ENCODE measurements around the gene SLC25A42.

SLC25A42 gene

GRCh38 chr19:19051478-19052213, 12.1 kb upstream of the SLC25A42 start:
- no peak for DNase-seq

DNA sequence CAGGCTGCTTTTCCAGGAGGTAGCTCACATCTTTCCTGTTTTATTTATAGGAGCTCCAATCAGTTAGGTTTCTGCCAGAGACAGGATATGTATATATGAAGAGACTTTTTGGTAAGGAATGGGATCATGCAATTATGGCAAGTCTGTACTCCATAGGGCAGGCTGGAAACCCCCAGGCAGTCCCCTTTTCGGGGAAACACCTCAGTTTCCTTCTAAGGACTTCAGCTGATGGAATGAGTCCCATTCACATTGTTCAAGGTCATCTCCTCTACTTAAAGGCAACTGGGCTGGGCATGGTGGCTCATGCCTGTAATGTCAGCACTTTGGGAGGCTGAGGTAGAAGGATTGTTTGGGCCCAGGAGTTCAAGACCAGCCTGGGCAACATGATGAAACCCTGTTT, 10.9 kb upstream of the SLC25A42 start:
- no peak for DNase-seq

DNA sequence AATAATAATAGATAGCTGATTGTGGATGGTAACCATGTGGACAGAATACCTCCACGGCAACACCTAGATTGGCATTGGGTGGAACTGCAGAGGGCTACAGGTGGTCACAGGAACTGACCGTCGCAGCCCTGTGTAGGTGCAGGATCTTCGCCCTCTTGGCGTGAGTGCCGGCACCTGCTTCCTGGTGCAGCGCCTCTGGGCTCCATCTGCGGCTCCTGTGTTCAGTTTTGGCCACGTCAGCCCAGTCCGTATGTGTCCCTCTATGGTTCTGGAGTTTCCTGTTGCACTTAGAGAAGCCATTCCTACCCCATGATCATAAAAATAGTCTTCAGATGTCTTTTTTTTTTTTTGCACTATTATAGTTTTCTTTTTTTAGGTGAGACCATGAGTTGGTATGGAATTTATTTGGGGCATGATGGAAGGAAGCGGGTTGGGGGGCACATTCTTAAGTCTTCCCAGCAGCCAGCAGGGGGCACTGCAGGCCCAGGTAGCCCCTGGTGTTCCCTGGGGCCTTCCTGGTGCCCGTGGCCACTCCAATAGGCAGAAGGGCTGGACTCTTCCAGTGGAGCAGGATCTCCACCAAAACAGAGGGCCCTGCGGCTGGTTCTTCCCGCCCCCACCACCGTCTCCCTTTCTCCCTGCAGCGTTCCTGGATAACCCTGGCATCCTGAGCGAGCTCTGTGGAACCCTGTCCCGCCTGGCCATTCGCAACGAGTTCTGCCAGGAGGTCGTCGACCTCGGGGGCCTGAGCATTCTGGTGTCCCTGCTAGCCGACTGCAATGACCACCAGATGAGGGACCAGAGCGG, 10.1 kb upstream of the SLC25A42 start:
- DNase-seq = peak; percentile 86

DNA sequence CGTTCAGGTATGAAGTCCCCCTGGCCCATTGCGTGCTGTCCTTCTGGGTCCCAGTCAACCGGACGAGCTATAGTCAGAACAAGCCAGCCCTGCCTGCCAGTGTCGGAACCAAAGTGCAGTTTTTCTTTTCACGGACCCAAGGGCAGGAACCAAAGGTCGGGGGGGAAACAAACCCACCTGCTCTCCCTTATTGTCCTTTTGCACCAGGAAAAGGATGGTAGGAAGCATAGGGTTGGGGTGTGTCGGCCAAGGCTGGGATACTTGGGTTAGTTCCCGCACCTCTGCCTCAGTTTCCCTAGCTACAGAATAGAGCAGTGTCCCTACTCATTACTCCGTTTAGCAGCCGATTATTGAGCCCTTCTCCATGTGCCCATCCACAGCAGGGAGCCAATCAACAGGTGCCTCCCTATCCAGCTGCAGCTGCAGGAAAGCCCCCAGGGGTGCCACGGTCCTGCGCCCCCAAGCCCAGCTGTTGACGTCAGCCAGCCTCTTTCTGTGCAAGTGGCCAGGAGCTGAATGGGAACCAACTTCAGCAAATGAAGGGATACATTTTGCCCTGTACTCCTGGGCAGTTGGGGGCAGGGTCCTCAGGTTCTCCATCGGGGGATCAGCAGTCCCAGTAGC, 9.4 kb upstream of the SLC25A42 start:
- no peak for DNase-seq

- no peak for DNase-seq
Measured at GRCh38 chr19:19054939-19055440, 8.8 kb upstream of the SLC25A42 start.

- DNase-seq = no peak
Measured at GRCh38 chr19:19055701-19056100, 8.1 kb upstream of the SLC25A42 start.

DNA sequence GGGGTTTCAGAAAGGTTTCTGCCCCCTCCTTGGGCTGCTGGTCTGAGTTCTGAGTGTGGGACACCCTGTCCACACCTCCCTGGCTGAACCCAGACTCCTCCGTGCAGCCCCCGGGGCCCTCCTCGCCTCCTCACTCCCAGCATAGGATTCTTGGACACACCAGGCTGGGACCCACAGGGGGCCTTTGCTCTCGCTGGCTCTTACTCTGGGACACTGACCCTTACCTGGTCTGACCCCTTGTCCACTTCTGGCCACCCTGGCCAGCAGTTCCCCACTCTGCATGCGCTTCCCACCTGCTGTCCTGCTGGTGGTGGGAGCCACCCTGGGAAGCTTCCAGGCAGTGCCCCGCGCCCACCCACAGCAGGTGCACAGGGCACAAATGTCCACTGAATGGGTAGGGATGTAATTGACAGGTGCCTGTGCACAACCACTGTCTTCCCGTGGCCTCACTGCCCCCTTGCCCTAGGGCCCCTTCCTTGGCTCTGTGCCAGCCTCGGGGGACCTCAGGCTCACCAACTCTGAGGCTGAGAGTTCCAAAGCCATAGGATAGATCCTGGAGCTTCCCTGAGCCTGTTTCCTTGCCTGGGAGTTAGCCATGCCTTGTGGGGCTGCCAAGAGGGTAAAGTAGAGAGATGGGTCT, 7.0 kb upstream of the SLC25A42 start:
- no peak for DNase-seq

DNA sequence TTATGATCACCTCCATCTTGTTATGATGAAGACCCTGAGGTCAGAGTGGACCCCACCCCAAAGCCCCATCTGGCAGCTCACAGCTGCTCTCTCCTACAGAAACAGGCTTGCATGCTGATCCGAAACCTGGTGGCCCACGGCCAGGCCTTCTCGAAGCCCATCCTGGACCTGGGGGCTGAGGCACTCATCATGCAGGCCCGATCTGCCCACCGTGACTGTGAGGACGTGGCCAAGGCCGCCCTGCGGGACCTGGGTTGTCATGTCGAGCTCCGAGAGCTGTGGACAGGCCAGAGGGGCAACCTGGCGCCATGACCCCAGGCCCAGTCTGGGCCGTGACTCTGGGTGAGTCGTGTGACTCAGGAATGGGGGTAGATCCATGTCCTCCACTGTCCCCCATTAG, 6.5 kb upstream of the SLC25A42 start:
- DNase-seq = no peak

- DNase-seq = no peak
Measured at GRCh38 chr19:19057720-19058119, 6.1 kb upstream of the SLC25A42 start.

DNA sequence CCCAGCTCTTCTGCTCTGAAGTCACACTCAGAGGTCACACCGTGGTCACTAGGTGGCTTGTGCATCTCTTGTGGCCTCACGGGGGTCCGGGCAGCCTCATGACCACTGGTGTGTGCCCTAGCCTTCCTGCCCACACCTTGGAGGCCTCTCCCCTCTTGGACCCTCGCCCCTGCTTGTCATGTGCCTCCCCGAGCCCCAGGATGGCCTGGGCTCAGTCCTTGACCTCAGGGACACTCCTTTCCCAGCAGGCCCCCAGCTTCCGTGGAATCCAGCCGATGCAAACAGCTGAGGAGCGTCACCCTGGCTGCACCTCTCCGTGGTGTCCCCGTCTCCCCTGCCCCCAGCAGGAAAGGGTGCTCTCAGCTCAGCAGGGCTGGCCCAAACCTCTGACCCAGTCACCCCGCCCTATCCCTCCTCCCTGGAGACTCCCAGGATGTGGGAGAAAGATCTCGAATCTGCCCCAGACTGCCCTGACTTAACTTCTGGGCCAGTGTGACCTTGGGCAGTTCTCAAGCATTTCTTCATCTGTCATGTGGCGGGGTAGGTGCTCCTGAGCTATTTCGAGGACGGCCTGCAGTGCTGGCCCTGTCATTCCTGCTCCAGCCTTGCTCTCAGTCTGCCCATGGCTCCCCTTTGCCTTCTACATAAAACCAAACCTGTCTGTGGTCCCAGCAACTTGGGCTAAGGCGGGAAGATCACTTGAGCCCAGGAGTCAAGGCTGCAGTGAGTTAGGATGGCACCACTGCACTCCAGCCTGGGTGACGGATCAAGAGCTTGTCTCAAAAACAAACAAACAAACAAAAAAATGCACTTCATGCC, 4.6 kb upstream of the SLC25A42 start:
- DNase-seq = no peak

- DNase-seq = no peak
Measured at GRCh38 chr19:19059837-19060611, 3.8 kb upstream of the SLC25A42 start.

DNA sequence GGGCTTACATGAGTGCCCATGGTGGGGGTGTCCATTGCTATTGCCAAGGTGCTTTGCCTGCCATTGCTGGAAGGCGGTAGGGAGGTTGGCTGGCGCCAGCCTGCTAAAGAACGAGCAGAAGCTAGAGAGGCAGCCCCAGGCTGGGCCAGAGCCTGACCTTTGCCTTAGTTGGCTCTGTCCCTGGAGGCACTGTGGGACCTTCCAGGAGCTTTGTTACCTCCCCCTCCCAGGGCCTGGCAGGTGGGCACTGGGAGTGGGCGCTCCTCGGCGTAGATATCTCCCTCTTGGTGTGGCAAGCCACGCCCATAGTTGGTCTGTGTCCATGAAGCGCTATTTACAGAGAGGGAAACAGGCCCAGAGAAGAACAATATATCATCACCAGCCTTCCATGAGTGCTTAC, 2.3 kb upstream of the SLC25A42 start:
- no peak for DNase-seq

DNA sequence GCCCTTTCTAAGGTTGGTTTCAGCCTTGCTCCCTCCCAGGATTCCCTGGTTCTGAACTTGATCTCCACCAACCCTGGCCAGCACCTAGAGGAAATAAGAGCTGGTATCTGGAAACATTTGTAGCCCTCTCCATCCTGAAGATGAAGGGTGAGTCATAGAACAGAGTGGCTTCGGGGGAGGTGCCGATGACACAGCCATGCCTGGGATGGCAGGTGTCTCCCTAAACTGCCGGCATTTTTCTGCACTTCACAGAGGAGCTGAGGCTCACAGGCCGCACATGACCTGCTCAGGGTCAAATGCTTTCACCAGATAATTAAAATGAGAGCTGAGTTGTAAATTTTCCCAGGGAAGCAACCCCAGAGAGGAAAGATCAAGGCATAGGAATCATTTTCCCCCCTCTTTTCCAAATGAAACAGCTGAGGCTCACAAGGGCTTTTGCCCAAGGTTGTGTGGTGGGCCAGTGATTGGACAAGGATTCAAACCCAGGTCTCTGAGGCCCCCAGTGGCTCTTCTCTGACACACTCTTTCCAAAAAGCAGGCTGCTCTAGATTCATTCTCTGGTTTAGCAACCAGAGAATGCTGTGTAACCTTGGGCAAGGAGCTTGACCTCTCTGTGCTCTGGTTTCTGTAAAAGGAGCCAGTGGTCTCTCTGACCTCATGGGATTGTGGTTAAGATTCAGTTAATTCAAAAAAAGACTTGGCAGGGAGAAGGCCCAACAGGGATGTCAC, 1.2 kb upstream of the SLC25A42 start:
- DNase-seq = no peak

GRCh38 chr19:19064098-19064722, 416 bp downstream of the SLC25A42 start:
- no peak for DNase-seq

- peak; percentile 74 for DNase-seq
Measured at GRCh38 chr19:19064811-19065745, 1.3 kb downstream of the SLC25A42 start.

GRCh38 chr19:19067276-19068072, 3.7 kb downstream of the SLC25A42 start:
- DNase-seq = no peak

DNA sequence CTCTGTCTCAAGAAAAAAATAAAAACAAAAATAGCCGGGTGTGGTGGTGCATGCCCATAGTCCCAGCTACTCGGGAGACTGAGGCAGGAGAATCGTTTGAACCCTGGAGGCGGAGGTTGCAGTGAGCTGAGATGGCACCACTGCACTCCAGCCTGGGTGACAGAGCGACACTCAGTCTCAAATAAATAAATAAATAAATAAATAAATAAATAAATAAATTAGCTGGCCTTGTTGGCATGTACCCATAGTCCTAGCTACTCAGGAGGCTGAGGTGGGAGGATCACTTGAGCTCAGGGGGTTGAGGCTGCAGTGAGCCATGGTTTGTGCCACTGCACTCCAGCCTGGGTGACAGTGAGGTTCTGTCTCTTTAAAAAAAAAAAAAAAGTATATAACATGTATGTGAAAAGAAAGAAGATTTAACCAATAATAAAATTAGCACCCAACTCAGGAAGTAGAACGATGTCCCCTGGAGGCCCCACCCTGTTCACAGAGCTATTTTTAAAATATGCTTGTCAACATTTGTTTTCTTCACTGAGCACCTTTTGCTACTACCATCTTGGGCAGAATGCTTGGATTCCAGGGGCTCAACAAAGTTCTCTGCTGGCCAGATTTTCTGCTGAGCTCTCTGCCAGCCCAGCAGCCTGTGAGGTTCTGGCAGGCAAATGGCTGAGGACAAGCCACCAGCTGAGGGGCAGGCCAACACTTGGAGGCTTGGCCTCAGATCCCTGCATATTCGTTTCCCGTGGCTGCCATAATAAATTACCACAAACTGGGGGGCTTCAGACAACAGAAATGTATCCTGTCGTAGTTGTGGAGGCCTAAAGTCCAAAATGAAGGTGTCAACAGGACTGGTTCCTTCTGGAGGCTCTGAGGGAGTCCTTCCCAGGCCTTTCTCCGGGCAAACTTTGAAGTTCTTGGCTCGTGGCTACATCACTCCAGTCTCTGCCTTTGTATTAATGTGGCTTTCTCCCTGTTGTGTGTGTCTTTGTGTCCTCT, 5.2 kb downstream of the SLC25A42 start:
- DNase-seq = no peak

Data from activated effector memory CD4-positive, alpha-beta T cell treated with anti-CD3 and anti-CD28 coated beads, Interleukin-2, amount 50 U/mL, for 16 hours (primary cell).